ENCODE data around the gene FOSB. TPM values are rescaled to one million over a fixed set of nuclear protein-coding genes. Genes with fewer than 3 reads are reported as not detected.
A peak's percentile ranks its signal among the peaks of the same experiment; 100 is the strongest.

FOSB gene
- total and polyA plus RNA-seq, 9 of the 15 experiments (the other 6 are each of a cell fraction or from before 2014, with no cell fraction given), result 0.11 to 2.7 (median 0.73) TPM

DNA sequence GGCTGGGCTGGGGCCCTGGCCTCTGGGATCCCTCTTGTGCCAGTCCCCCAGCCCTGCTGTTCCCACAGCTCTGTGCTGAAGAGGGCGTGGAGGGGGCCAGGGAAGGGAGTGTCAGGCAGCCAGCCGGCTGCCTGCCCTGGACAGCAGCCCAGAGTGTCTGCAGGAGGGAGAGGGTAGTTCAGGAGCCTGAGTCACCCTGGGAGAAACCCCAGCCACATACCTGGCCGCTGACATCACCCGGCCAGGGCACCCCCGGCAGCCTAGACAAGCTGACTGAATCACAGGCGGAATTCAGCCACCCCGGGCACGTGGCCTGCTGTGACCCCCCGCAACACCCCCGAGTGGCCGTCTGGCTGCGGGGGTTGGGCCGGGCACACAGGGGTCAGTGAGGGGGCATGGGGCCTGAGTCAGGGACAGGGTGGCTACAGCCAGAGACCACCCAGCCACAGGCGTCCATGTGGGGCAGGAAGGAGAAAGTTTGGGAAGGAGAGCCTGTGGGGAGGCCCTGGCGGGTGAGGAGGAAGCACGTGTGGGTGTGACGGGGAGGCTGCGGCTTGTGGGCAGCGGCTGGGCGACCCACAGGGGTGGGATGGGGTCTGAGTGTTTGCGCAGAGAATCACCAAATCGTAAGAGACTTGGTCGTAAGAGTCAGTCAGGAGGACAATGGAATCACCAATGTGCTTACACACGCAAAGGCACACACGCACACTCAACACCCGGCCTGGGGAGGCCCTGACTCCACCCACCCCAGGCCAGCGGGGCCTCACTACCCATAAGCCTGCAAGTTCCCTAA, 11.9 kb upstream of the FOSB start (continued):
- peak; percentile 25 for TF ChIP-seq TAF1 (IDR thresholded peaks at IDR 0.05; ENCODE audit: control insufficient read depth, extremely low read depth, insufficient read depth, low read length, severe bottlenecking)
- no peak for TF ChIP-seq ZNF133 (CRISPR knock-in tag; IDR thresholded peaks at IDR 0.05)
- TF ChIP-seq ZNF79 (CRISPR knock-in tag; IDR thresholded peaks at IDR 0.05; ENCODE audit: low read depth), result no peak
- peak; percentile 13 for TF ChIP-seq ZFP36 (IDR thresholded peaks at IDR 0.05; ENCODE audit: low read depth, low read length, partially characterized antibody)
- TF ChIP-seq, protein P1, sequence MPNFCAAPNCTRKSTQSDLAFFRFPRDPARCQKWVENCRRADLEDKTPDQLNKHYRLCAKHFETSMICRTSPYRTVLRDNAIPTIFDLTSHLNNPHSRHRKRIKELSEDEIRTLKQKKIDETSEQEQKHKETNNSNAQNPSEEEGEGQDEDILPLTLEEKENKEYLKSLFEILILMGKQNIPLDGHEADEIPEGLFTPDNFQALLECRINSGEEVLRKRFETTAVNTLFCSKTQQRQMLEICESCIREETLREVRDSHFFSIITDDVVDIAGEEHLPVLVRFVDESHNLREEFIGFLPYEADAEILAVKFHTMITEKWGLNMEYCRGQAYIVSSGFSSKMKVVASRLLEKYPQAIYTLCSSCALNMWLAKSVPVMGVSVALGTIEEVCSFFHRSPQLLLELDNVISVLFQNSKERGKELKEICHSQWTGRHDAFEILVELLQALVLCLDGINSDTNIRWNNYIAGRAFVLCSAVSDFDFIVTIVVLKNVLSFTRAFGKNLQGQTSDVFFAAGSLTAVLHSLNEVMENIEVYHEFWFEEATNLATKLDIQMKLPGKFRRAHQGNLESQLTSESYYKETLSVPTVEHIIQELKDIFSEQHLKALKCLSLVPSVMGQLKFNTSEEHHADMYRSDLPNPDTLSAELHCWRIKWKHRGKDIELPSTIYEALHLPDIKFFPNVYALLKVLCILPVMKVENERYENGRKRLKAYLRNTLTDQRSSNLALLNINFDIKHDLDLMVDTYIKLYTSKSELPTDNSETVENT (CRISPR knock-in tag; IDR thresholded peaks at IDR 0.05), result no peak
- TF ChIP-seq, protein P2, sequence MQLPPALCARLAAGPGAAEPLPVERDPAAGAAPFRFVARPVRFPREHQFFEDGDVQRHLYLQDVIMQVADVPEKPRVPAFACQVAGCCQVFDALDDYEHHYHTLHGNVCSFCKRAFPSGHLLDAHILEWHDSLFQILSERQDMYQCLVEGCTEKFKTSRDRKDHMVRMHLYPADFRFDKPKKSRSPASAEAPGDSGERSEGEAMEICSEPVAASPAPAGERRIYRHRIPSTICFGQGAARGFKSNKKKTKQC (CRISPR knock-in tag; IDR thresholded peaks at IDR 0.05), result no peak
- no peak for TF ChIP-seq ZNF274 (IDR thresholded peaks at IDR 0.05; ENCODE audit: borderline replicate concordance, low read depth, low read length)
- TF ChIP-seq, protein P3, sequence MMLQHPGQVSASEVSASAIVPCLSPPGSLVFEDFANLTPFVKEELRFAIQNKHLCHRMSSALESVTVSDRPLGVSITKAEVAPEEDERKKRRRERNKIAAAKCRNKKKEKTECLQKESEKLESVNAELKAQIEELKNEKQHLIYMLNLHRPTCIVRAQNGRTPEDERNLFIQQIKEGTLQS (IDR thresholded peaks at IDR 0.05), result peak; percentile 99
- TF ChIP-seq, protein P3 (CRISPR knock-in tag; conservative IDR thresholded peaks at IDR 0.05), result peak; percentile 99
- peak; percentile 76 for TF ChIP-seq SMARCA4 (IDR thresholded peaks at IDR 0.05)
- no peak for TF ChIP-seq BACH1 (tag; IDR thresholded peaks at IDR 0.05)
- no peak for TF ChIP-seq HDGF (IDR thresholded peaks at IDR 0.05)
- no peak for TF ChIP-seq KAT2B (IDR thresholded peaks at IDR 0.05; ENCODE audit: low read depth, low read length)
- TF ChIP-seq COPS2 (conservative IDR thresholded peaks at IDR 0.05), result no peak
- TF ChIP-seq ZBED1 (IDR thresholded peaks at IDR 0.05), result 0 out of 2 replicates have a peak, but pooled peaks have one; percentile 23
- TF ChIP-seq CBX5 (IDR thresholded peaks at IDR 0.05; ENCODE audit: borderline replicate concordance, low read depth), result no peak
- TF ChIP-seq, protein P4, sequence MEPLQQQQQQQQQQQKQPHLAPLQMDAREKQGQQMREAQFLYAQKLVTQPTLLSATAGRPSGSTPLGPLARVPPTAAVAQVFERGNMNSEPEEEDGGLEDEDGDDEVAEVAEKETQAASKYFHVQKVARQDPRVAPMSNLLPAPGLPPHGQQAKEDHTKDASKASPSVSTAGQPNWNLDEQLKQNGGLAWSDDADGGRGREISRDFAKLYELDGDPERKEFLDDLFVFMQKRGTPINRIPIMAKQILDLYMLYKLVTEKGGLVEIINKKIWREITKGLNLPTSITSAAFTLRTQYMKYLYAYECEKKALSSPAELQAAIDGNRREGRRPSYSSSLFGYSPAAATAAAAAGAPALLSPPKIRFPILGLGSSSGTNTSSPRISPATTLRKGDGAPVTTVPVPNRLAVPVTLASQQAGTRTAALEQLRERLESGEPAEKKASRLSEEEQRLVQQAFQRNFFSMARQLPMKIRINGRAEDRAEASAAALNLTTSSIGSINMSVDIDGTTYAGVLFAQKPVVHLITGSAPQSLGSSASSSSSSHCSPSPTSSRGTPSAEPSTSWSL (CRISPR knock-in tag; IDR thresholded peaks at IDR 0.05; ENCODE audit: borderline replicate concordance), result no peak
- TF ChIP-seq, protein P5, sequence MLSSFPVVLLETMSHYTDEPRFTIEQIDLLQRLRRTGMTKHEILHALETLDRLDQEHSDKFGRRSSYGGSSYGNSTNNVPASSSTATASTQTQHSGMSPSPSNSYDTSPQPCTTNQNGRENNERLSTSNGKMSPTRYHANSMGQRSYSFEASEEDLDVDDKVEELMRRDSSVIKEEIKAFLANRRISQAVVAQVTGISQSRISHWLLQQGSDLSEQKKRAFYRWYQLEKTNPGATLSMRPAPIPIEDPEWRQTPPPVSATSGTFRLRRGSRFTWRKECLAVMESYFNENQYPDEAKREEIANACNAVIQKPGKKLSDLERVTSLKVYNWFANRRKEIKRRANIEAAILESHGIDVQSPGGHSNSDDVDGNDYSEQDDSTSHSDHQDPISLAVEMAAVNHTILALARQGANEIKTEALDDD (IDR thresholded peaks at IDR 0.05), result 0 out of 2 replicates have a peak, but pooled peaks have one; percentile 9
- no peak for TF ChIP-seq POLR3G (IDR thresholded peaks at IDR 0.05; ENCODE audit: extremely low read depth, insufficient read length, insufficient replicate concordance)
- no peak for TF ChIP-seq HLTF (IDR thresholded peaks at IDR 0.05)
- TF ChIP-seq, protein P6, sequence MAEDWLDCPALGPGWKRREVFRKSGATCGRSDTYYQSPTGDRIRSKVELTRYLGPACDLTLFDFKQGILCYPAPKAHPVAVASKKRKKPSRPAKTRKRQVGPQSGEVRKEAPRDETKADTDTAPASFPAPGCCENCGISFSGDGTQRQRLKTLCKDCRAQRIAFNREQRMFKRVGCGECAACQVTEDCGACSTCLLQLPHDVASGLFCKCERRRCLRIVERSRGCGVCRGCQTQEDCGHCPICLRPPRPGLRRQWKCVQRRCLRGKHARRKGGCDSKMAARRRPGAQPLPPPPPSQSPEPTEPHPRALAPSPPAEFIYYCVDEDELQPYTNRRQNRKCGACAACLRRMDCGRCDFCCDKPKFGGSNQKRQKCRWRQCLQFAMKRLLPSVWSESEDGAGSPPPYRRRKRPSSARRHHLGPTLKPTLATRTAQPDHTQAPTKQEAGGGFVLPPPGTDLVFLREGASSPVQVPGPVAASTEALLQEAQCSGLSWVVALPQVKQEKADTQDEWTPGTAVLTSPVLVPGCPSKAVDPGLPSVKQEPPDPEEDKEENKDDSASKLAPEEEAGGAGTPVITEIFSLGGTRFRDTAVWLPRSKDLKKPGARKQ (CRISPR knock-in tag; IDR thresholded peaks at IDR 0.05), result no peak
